ENCODE results near the gene KLHL6. TPM values are rescaled to one million over a fixed set of nuclear protein-coding genes. Genes with fewer than 3 reads are reported as not detected.

KLHL6 gene
- total RNA-seq, 4 donors from 2014 or later = 2.1 to 4.5 (median 3.0) TPM

DNA sequence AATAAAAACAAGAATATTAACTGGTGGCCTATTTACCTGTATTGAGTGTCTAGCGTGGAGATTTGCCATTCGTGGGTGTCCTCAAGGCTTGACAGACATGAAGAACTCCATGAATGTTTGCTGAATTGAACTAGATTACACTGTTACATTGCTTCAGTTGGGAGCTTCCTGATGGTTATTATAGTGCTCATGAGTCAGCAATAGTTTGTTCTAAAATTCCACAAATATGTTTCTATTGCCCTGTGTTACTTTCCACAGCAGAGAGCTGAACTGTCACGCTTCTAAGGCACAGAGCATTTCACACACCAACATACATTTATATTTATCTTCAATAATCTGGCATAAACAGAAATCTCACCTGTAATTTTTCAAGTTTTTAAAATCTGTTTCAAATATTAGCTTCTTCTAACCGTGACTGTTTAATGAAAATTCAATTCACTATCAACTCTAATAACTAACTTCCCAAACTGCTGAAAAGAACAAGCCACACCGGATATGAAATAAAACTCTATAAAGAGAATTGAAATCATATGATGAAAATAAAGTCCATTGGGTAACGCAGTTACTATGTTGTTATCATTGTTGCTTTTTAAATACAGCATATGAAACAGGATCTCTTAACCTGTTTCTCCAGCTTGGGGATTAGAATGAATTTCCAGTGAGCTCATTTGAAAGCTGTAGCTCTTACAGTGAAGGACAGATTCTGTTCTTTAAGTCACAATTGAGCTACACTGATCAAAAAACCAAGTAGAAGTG, 65.9 kb downstream of the KLHL6 start:
- H3K27me3 ChIP-seq = no peaks in the 10 kb centered on the region
- H3K4me3 ChIP-seq = no peak overlapping the region
- H3K27ac ChIP-seq = no peak overlapping the region
- WGBS, 2 donors = 64 to 66% methylated on average over 6 of the region's 6 CpGs
- TF ChIP-seq POLR2A (IDR thresholded peaks at IDR 0.05) = no peak
- H3K4me1 ChIP-seq = no peaks in the 10 kb centered on the region
- no peak for DNase-seq (ENCODE audit: low spot score in 2 of 2)
- H3K36me3 ChIP-seq = no peaks in the 10 kb centered on the region
- H3K9me3 ChIP-seq = no peaks in the 10 kb centered on the region

DNA sequence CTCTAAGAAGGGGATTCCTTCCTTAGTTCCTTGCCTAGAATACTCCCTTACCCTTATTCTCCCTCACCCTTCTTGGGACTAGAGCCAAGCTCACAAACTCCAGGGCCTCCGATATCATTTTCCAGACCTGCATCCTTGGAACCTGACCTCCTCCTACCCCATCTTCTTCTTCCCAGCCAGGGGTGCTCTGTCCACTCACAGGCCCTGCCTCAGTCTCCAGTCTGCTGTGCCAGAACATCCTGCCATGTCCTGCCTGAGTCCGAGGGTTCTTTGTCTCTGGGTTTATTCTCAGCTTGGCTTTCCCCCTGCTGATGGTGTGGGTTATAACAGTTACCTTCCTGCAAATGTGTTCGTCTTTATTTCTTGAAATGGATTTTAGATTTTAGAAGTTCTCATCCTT, 67.2 kb downstream of the KLHL6 start:
- H3K36me3 ChIP-seq = no peaks in the 10 kb centered on the region
- no peak overlapping the region for H3K27ac ChIP-seq
- TF ChIP-seq, protein P1, sequence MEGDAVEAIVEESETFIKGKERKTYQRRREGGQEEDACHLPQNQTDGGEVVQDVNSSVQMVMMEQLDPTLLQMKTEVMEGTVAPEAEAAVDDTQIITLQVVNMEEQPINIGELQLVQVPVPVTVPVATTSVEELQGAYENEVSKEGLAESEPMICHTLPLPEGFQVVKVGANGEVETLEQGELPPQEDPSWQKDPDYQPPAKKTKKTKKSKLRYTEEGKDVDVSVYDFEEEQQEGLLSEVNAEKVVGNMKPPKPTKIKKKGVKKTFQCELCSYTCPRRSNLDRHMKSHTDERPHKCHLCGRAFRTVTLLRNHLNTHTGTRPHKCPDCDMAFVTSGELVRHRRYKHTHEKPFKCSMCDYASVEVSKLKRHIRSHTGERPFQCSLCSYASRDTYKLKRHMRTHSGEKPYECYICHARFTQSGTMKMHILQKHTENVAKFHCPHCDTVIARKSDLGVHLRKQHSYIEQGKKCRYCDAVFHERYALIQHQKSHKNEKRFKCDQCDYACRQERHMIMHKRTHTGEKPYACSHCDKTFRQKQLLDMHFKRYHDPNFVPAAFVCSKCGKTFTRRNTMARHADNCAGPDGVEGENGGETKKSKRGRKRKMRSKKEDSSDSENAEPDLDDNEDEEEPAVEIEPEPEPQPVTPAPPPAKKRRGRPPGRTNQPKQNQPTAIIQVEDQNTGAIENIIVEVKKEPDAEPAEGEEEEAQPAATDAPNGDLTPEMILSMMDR (IDR thresholded peaks at IDR 0.05) = no peak
- TF ChIP-seq EP300 (IDR thresholded peaks at IDR 0.05) (no peak), POLR2A (IDR thresholded peaks at IDR 0.05) (no peak)
- H3K4me1 ChIP-seq = no peaks in the 10 kb centered on the region
- H3K9me3 ChIP-seq = no peaks in the 10 kb centered on the region
- WGBS, 2 donors = 92 to 95% methylated on average over 3 of the region's 3 CpGs
- H3K4me3 ChIP-seq = no peak overlapping the region
- no peaks in the 10 kb centered on the region for H3K27me3 ChIP-seq
- no peak for DNase-seq (ENCODE audit: low spot score in 2 of 2)

DNA sequence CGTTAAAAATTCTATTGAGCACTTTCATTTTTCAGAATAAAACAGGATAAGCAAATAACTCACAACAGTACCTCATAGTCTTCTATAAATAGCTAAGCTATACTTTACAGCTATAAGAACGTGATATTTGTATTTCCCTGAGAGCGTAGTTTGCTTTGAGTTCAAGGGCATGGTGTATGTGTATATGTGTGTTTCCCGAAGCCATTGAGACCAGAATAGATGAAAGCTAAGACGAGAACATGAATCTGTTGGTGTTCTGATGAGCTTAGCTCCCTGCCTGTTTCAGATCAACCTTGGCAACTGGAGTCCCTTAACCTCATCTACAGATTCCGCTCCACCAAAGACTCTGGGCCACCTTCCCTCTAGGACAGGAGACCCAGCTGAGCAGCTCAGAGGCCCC, 67.6 kb downstream of the KLHL6 start:
- 79 to 81% methylated on average over 6 of the region's 6 CpGs for WGBS, 2 donors
- no peak for TF ChIP-seq EP300 (IDR thresholded peaks at IDR 0.05)
- no peak for TF ChIP-seq POLR2A (IDR thresholded peaks at IDR 0.05)
- TF ChIP-seq, protein P1 (IDR thresholded peaks at IDR 0.05) = no peak
- H3K4me1 ChIP-seq = no peaks in the 10 kb centered on the region
- H3K27me3 ChIP-seq = no peaks in the 10 kb centered on the region
- no peak overlapping the region for H3K27ac ChIP-seq
- DNase-seq (ENCODE audit: low spot score in 2 of 2) = no peak
- H3K36me3 ChIP-seq = no peaks in the 10 kb centered on the region
- H3K4me3 ChIP-seq = no peak overlapping the region
- no peaks in the 10 kb centered on the region for H3K9me3 ChIP-seq

DNA sequence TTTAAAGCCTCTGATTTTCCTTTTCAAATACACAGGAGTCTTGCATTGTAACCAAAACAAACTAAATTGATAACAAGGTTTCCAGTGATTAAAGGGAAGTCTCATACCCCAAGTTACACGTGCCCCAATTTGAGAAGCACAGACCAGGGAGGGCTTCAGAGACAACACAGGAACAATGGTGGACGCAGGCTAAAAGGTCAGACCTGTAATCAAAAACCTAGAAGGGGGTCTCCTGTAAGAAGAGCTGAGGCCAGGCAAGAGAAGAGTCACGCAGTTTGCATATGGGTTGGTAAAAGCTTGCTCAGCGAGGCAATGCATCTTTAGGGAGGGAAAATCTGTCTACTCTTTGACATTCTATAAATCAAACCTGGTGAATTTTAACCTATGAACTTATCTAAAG, 68.5 kb downstream of the KLHL6 start:
- no peaks in the 10 kb centered on the region for H3K27me3 ChIP-seq
- H3K27ac ChIP-seq = no peak overlapping the region
- no peak overlapping the region for H3K4me3 ChIP-seq
- no peaks in the 10 kb centered on the region for H3K4me1 ChIP-seq
- 73 to 75% methylated on average over 4 of the region's 4 CpGs for WGBS, 2 donors
- H3K9me3 ChIP-seq = no peaks in the 10 kb centered on the region
- no peak for DNase-seq (ENCODE audit: low spot score in 2 of 2)
- no peak for TF ChIP-seq POLR2A (IDR thresholded peaks at IDR 0.05)
- TF ChIP-seq EP300 (IDR thresholded peaks at IDR 0.05) = no peak
- TF ChIP-seq, protein P1 (IDR thresholded peaks at IDR 0.05) = no peak
- H3K36me3 ChIP-seq = no peaks in the 10 kb centered on the region

DNA sequence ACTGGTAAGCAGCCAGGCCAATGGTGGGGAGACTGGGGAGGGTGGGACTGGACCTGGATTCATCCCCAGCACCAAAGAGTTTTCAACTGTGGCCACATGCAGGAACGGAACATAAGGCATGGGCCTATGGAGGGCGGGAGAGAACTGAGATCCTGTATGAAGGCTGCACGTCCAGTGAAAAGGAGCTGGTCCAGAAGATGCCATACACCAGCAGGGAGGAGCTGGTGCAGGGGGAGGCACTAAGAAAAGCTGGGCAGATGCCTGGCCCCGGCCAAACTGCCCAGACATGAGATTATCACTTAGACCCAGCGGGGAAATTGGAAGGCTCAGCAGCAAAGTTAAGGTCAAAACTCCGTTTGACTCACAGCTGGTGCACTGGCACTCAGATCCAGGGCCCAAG, 69.0 kb downstream of the KLHL6 start:
- WGBS, 2 donors = 84 to 92% methylated on average over 6 of the region's 6 CpGs
- no peaks in the 10 kb centered on the region for H3K9me3 ChIP-seq
- no peak for DNase-seq (ENCODE audit: low spot score in 2 of 2)
- H3K4me3 ChIP-seq = no peak overlapping the region
- H3K36me3 ChIP-seq = no peaks in the 10 kb centered on the region
- no peaks in the 10 kb centered on the region for H3K27me3 ChIP-seq
- no peak overlapping the region for H3K27ac ChIP-seq
- H3K4me1 ChIP-seq = no peaks in the 10 kb centered on the region
- no peak for TF ChIP-seq EP300 (IDR thresholded peaks at IDR 0.05)
- TF ChIP-seq, protein P1 (IDR thresholded peaks at IDR 0.05) = no peak
- TF ChIP-seq POLR2A (IDR thresholded peaks at IDR 0.05) = no peak

Data from tibial nerve (tissue), 4 donors.